HG03025 (cell line): ENCODE data around the gene OR2L2.
"Not testable (repeated sequence)": the region's sequence is repeated elsewhere in the genome, so short reads cannot be mapped to it uniquely, and the experiment has no call there.

ENCODE experiments used
- ATAC-seq: cut with Tn5 transposase; IDR thresholded peaks from one replicate; pipeline ENCODE4 v1.9.1; 2021; ENCODE audit warnings: mild to moderate bottlenecking, moderate library complexity; ENCODE audit not compliant: unreplicated experiment, low FRiP score

The OR2L2 gene, protein sequence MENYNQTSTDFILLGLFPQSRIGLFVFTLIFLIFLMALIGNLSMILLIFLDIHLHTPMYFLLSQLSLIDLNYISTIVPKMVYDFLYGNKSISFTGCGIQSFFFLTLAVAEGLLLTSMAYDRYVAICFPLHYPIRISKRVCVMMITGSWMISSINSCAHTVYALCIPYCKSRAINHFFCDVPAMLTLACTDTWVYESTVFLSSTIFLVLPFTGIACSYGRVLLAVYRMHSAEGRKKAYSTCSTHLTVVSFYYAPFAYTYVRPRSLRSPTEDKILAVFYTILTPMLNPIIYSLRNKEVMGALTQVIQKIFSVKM

DNA sequence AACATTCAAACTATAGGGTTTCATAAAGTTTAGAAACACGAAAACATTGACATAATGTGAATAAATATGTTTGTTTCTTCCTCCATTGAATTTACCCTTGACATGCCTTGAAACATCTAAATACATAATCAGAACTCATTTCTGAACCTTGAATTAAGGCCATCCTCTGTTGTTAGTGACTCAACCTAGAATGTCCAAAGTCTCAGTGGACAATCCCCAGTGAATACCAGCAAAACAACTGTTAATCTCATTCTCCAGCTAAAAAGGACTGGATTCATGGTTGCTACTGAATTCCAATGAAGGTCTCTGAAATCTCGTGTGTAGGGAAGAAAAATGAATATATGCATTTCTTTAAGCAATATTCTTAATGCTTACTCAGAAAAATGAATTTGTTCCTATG, at the start of gene OR2L2:
Gene OR2L2, plus strand, starts transcription at position 301 of the 400 bp plus-strand sequence. CDS start 8,198 bp downstream, outside the sequence.
- no peak for ATAC-seq

DNA sequence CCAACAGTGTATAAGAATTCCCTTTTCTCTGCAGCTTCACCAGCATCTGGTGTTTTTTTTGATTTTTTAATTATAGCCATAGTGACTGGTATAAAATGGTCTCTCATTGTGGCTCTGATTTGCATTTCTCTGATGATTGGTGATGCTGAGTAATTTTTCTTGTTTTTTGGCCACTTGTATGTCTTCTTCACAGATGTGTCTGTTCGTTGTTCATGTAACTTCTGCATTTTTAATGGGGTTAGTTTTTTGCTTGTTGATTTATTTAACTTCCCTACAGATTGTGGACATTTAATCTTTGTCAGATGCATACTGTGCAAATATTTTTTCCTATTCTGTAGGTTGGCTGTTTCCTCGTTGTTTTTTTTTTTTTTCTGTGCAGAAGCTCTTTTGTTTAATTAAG, 36.9 kb upstream of the OR2L2 start:
- ATAC-seq, result no peak

DNA sequence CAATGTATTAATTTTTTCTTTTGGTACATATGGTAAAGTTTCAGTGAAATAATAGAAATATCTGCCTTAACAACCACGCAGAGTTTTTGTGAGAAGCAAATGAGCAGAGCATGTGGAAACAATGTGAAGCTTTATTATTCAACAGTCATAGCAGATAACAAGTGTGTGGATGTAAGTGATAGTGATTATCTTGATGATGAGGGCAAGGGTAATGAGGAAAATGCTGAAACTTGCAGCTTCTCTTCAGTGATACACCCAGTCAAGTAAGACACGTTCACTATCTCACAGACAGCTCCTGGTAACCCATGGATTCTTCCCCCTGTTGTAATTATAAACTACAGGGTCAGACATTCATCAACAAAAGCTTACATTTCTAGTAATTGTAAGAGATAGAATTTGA, 31.1 kb upstream of the OR2L2 start:
- ATAC-seq, result no peak

DNA sequence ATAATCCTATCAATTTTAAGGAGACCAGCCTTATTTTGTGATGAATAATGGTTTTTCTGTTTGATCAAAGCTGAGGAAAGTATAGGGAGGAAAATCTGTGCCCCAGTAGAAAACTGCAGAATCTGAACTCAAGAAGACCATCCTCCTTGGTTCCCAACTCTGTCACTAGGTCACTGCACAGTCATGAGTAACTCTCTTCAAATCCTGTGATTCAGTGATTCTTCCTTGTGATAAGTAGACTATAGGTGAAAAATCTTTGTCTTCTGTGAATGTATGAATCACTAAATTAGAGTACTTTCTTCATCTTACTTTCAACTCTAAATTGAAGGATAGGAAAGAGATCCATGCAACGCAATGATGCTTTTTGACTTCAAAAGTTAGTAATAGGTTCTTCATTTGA, 29.7 kb upstream of the OR2L2 start:
- ATAC-seq, result no peak

DNA sequence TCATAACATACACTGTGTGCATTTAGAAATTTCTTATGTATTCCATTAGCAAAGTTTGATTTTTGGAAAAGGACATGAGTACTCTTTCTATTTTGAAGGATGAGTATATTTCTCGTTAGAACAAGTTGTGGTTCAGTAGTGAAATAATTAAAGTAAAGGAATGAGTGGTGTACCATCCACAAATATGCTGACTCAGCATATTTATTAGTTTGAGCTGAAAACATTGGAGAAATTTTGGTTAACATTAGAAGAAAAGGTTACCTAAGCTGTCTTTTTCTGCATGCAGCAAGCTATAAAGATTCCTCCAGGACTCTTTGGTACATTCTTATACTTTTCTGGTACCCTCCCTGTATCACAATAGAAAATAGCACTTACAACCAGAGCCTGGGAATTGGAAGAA, 22.1 kb upstream of the OR2L2 start:
- ATAC-seq, result no peak

DNA sequence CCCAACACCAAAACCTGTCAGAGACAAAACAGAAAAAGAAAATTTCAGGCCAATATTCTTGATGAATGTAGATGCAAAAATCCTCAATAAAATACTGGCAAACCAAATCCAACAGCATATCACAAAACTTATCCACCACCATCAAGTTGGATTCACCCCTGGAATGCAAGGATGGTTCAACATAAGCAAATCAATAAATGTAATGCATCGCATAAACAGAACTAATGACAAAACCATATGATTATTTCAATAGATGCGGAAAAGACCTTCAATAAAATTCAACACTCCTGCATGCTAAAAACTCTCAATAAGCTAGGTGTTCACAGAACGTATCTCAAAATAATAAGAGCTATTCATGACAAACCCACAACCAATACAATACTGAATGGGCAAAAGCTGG, 20.2 kb upstream of the OR2L2 start:
- no peak for ATAC-seq

DNA sequence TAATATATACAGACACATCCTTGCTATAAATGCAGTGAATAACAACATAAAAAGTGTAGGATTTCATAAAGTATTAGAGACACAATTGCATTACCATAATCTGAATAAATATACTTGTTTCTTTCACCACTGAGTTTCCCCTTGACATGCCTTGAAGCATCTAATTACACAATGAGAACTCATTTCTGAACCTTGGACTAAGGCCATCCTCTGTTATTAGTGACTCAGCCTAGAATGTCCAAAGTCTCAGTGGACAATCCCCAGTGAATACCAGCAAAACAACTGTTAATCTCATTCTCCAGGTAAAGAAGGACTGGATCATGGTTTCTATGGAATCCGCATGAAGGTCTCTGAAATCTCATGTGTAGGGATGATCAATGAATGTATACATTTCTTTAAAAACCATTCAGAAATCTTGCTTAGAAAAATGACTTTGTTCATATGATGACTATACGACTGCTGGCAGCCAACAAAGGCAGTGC, 16.6 kb upstream of the OR2L2 start, which contains the start of gene OR2L5:
Gene OR2L5, plus strand, starts transcription at position 432 of the 482 bp plus-strand sequence. CDS start 8,288 bp downstream, outside the sequence.
- ATAC-seq, result no peak

DNA sequence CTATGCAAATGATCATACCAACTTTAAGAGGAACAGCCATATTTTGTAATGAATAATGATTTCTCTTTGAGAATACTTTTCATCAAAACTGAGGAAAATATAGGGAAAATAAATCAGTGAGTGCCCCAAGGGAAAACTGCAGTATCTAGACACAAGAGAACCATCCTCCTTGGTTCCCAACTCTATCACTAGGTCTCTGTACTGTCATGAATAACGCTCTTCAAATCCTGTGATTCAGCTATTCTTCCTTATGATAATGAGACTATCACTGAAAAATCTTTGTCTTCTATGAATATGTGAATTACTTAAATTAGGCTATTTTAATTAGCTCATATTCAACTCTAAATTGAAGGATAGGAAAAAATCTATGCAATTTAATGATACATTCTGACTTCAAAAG, 14.1 kb upstream of the OR2L2 start:
- ATAC-seq, result no peak

DNA sequence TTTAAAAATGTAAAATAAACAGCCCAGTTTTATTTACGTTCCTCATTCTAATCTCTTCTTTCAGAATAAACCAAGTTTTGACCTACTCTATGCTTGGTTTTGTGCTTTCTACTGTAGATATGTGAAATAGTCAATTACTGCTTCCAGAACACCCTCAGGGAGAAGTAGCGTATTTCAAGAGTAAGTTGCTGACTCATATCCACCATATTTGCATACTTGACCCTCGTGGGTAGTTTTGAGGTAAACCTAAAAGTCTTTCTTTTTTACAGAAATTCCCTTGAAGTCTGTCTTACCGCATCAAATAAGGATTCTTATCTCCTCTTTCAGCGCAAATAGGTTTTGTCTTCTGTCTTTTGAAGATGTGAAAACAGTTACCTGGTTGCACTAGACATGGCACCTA, 15.3 kb downstream of the OR2L2 start:
- ATAC-seq, result no peak

DNA sequence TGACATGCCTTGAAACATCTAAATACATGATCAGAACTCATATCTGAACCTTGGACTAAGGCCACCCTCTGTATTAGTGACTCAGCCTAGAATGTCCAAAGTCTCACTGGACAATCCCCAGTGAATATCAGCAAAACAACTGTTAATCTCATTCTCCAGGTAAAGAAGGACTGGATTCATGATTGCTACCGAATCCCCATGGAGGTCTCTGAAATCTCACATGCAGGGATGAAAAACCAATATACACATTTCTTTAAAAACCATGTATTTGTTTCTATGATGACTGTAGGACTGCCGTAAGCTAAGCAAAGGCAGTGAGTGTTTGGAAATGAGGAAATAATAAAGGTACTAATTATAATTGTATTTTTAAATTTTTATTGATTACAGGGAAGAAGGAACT, 16.7 kb downstream of the OR2L2 start, which contains the start of gene OR2L3:
Gene OR2L3, plus strand, starts transcription at position 301 of the 400 bp plus-strand sequence. CDS start 13,846 bp downstream, outside the sequence.
- ATAC-seq, result no peak

DNA sequence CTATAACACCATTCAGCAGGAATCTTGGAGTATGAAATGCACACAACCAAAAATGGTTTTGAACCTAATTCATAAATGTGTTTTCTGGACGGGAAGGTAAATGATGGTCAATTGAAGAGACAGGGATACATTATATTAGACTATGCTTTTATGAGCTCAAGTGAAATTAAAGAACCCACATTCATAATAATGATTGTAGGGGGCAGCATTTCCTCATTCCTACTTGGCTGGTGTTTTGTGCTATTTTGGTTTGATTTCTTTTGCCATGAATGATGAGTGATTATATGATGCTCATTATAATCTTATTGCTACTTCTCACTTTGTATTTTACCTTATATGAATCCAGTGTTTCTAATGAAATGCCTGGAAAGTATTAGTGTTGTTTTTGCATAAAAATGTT, 17.1 kb downstream of the OR2L2 start:
- ATAC-seq, result no peak

DNA sequence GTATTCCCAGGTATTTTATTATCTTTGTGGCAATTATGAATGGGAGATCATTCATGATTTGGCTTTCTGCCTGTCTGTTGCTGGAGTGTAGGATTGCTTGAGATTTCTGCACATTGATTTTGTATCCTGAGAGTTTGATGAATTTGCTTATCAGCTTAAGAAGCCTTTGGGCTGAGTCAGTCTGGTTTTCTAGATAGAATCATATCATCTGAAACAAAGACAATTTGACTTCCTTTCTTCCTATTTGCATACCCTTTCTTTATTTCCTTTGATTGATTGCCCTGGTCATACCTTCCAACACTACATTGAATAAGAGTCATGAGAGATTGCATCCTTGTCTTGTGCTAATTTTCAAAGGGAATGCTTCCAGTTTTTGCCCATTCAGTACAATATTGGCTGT, 24.8 kb downstream of the OR2L2 start:
- no peak for ATAC-seq

DNA sequence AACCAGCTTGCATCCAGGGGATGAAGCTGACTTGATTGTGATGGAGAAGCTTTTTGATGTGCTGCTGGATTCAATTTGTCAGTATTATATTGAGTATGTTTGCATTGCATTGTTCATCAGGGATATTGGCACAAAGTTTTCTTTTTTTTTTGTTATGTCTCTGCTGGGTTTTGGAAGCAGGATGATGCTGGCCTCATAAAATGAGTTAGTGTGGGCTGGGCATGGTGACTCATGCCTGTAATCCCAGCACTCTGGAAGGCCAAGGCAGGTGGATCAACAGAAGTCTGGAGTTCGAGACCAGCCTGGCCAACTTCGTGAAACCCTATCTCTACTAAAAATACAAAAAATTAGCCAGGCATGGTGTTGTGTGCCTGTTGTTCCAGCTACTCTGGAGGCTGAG, 25.4 kb downstream of the OR2L2 start:
- no peak for ATAC-seq

DNA sequence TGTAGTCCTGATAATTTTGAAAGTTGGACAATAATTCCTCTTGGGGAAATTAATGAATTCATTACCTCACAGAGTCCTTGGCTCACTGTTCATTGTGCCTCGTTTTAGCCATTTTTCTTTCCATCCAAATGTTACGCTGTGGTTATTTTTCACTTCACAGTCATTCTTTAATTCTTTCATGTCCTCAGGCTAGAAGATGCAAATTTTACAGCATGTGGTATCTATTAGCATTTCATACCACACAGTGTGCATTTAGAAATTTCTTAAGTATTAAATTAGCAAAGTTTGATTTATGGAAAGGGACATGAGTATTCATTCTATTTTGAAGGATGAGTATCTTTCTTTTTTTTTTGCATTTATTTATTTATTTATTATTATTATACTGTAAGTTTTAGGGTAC, 35.2 kb downstream of the OR2L2 start:
- no peak for ATAC-seq

DNA sequence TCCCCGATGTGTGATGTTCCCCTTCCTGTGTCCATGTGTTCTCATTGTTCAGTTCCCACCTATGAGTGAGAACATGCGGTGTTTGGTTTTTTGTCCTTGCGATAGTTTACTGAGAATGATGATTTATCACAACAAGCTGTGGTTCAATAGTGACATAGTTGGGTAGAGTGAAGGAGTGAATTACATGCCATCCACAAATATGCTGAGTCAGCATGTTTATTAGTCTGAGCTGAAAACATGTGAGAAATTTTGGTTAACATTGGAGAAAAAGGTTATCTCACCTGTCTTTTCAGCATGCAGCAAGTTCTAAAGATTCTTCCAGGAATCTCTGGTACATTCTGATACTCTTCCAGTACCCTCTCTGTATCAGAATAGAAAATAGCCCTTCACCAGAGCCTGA, 35.7 kb downstream of the OR2L2 start:
- ATAC-seq, result no peak

DNA sequence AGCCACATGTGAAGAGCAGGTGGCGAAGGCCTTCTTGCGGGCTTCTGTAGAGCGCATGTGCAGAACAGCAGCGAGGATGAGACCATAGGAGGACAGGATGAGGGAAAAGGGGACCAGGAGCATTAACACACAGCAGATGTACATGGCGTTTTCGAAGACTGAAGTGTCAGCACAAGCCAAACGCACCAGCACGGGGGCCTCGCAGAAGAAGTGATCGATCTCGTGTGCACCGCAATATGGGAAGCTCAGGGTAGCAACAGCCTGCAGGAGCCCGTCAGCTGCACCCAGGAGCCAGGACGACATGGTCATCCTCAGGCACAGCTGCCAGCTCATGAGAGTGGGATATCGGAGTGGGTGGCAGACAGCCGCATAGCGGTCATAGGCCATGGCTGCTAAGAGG, 54.0 kb downstream of the OR2L2 start:
- ATAC-seq, result not testable (repeated sequence)
